HG03558 (cell line): ENCODE measurements around the gene VRK1.

ENCODE experiments used
- ATAC-seq: cut with Tn5 transposase; IDR thresholded peaks from one replicate; pipeline ENCODE4 v1.9.1; 2021; ENCODE audit warnings: moderate number of reproducible peaks; ENCODE audit not compliant: unreplicated experiment; ENCODE audit errors: extremely low read depth

The VRK1 gene

GRCh38 chr14:96909841-96910364, 112.7 kb downstream of the VRK1 start:
- ATAC-seq, result no peak

GRCh38 chr14:96911499-96912149, 114.4 kb downstream of the VRK1 start:
- no peak for ATAC-seq

GRCh38 chr14:96914571-96915128, 117.5 kb downstream of the VRK1 start:
- no peak for ATAC-seq

- no peak for ATAC-seq
Measured at GRCh38 chr14:96915478-96915877, 118.3 kb downstream of the VRK1 start.

- ATAC-seq, result no peak
Measured at GRCh38 chr14:96916751-96917150, 119.6 kb downstream of the VRK1 start.

GRCh38 chr14:96917442-96917963, 120.3 kb downstream of the VRK1 start:
- ATAC-seq, result no peak

- no peak for ATAC-seq
Measured at GRCh38 chr14:96920023-96920422, 122.8 kb downstream of the VRK1 start.

- ATAC-seq, result no peak
Measured at GRCh38 chr14:96920820-96921219, 123.6 kb downstream of the VRK1 start.

GRCh38 chr14:96922986-96923385, 125.8 kb downstream of the VRK1 start:
- ATAC-seq, result no peak

- ATAC-seq, result no peak
Measured at GRCh38 chr14:96925422-96925821, 128.2 kb downstream of the VRK1 start.

- ATAC-seq, result no peak
Measured at GRCh38 chr14:96926001-96926400, 128.8 kb downstream of the VRK1 start.

- ATAC-seq, result no peak
Measured at GRCh38 chr14:96928779-96929380, 131.7 kb downstream of the VRK1 start.

GRCh38 chr14:96929950-96930349, 132.8 kb downstream of the VRK1 start:
- no peak for ATAC-seq

- ATAC-seq, result no peak
Measured at GRCh38 chr14:96930526-96930925, 133.3 kb downstream of the VRK1 start.
